ENCODE data around the gene KIF26B.

GRCh38 chr1:245266105-245266504, 111.3 kb downstream of the KIF26B start:
- TF ChIP-seq CTCF (optimal IDR thresholded peaks at IDR 0.05 in 1 of 3, IDR thresholded peaks at IDR 0.05 in 1 of 3, conservative IDR thresholded peaks at IDR 0.05 in 1 of 3; ENCODE audit: extremely low read depth in 1 of 3, insufficient read depth in 2 of 3, low read length in 3 of 3) (no peak), EZH2 (IDR thresholded peaks at IDR 0.05; ENCODE audit: low read length) (no peak)
